T-cell (primary cell): ENCODE data around the gene TSR1. TPM values are rescaled to one million over a fixed set of nuclear protein-coding genes. Genes with fewer than 3 reads are reported as not detected.

ENCODE experiments used
- total RNA-seq, 35 experiments: library from RNA in 6 of 35; stranded (reverse) in 6 of 35; fragments of 120-200 nt in 1 of 35; gene quantifications; one replicate each; pipeline versions ENCODE4 v1.2.1 to v1.2.4 and lab custom pipeline; 2013 to 2026

Gene TSR1
- total RNA-seq, 5 donors from 2014 or later (not counting 1 experiment from before 2014, with no cell fraction given), result 27.8 to 33.7 (median 28.8) TPM

Other genes starting within 250 kb of the TSR1 start
- 10 to 100 TPM; 42.7 to 55.4 (median 45.9) TPM for gene SMG6, start 32.7 kb downstream of the TSR1 start, total RNA-seq
- gene SRR, start 32.5 kb downstream of the TSR1 start, total RNA-seq, result 1 to 10 TPM; 3.5 to 8.8 (median 5.2) TPM
- 100 to 1,000 TPM; 124 to 172 (median 160) TPM for gene SGSM2, start 1.0 kb upstream of the TSR1 start, total RNA-seq
- 10 to 100 TPM; 43.0 to 97.8 (median 58.2) TPM for gene MNT, start 64.6 kb upstream of the TSR1 start, total RNA-seq
- 10 to 100 TPM; 43.0 to 51.1 (median 43.2) TPM for gene METTL16, start 175.4 kb upstream of the TSR1 start, total RNA-seq